Stimulated activated CD8-positive, alpha-beta memory T cell treated with anti-CD3 and anti-CD28 coated beads, Interleukin-12 subunit alpha, Interleukin-12 subunit beta, amount 100 ng/mL, for 24 hours (primary cell): ENCODE results near the gene FCER1G.
"Not testable (repeated sequence)": the region's sequence is repeated elsewhere in the genome, so short reads cannot be mapped to it uniquely, and the experiment has no call there.

Experiments used
- DNase-seq: peaks from one replicate; pipeline ENCODE4 v3.0.0-alpha.2; 2020; ENCODE audit errors: extremely low read depth

Gene FCER1G

DNA sequence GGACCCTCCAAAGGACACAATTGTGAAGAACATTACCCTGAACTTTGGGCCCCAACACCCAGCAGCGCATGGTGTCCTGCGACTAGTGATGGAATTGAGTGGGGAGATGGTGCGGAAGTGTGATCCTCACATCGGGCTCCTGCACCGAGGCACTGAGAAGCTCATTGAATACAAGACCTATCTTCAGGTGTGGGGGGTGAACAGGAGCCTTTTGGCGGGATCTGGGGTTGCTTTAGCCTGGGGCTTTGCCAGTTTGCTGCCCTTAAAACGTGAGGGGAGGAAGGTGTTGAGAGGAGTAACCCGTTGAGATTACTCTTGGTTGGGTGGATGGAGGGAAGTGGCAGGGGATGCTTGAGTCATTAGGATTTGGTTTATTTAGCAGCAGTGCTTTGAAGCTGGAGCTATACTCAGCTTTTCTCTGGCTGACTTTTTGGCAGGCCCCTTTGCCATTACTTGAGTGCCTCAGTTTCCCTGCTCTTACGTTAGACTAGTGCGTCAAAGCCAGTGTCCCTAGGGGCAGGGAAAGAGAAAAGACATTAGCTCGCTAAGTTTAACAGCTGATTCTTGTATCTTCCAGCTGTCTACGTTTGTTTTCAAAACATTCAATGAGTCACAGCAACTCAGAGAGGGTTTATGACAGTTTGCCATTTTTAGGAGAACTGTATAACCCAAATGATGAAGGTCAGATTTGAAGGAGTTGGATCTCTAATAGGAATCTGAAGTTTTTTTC lies 8.5 kb upstream of the FCER1G start:
- DNase-seq = no peak

DNA sequence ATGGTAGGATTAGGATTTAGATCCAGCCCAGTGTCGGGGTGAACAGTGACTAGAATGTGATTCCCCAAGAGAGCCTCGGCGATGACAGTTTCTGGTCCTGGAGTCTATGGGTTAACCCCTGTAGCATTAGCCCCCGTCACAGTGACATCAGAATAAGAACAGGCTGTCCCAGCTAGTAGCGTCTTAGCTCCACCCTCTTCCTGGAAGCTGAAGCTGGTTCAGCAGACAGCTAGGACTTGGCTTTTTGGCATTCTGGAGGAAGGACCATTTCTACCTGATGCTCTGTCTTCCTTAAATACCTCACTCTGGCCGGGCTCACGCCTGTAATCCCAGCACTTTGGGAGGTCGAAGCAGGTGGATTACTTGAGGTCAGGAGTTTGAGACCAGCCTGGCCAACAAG lies 7.9 kb upstream of the FCER1G start:
- no peak for DNase-seq

DNA sequence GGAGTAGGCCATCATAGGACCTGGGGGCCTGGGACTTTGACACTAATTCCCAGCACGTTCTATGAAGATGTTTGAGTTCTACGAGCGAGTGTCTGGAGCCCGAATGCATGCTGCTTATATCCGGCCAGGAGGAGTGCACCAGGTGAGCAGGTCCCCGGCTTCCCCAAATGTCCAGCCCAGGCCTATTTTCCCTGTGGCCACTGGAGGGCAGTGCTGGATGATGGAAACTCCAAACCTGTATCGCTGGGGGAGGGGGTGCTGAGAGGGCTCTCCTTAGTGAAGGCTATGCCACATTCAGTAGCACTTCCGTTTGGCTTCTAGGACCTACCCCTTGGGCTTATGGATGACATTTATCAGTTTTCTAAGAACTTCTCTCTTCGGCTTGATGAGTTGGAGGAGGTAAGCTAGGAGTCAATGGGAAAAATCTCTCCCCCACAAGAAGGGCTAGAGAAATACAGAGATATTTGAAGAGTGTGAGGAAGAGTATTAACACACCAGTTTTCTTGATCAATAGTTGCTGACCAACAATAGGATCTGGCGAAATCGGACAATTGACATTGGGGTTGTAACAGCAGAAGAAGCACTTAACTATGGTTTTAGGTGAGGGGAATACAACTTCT lies 5.2 kb upstream of the FCER1G start:
- DNase-seq = peak; percentile 51

DNA sequence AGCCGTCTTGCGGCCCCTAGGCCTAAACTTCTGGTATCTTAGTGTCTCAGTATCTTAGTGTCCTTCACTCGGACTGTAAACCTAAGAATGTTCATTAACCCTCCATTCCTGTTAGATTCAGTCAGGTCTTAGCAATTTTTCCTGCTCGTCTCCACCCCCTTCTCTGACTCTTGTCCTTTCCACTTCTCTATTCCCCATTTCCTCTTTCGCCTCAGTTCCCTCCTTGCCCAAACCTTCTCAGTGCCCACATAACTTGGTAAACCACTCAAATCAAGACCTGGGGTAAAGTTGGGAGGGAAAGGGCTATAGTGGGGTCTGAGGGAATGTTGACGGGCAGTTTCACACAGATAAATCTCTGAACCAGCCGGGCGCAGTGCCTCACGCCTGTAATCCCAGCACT lies 726 bp upstream of the FCER1G start:
- DNase-seq = no peak

DNA sequence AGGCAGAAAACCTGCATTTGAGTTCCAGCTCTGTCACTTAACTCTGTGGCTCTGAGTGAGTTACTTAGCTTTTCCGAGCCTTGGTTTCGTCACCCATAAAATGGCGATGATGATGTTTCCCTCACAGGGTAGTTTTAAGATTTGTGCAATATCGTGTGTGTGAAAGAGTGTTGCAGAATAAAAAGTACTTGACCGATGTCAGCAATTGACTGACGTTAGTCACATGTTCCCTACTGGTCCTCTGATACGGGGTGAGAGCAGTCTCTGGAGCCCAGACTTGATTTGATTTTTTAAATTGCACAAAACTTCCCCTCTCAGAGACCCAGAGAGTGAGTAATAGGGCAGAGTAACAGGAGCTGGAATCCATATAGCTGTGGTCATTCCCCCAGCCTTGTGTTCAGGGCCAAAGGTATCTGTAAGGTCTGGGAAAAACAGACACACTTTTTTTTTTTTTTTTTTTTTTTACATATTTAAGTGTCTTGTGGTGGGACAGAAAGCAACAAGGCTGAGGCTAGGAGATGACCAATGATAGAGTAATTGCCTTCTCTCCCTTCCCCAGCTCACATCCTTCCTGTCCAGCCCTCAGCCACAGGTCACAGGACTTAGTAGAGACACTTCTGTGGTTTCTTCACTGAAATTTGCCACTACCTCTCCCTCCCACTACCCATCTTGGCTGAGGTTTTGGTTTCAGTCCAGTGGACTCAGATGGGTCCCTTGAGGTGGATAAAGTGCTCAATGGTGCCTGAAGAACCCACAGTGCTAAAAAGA lies 2.0 kb downstream of the FCER1G start:
- DNase-seq = no peak

DNA sequence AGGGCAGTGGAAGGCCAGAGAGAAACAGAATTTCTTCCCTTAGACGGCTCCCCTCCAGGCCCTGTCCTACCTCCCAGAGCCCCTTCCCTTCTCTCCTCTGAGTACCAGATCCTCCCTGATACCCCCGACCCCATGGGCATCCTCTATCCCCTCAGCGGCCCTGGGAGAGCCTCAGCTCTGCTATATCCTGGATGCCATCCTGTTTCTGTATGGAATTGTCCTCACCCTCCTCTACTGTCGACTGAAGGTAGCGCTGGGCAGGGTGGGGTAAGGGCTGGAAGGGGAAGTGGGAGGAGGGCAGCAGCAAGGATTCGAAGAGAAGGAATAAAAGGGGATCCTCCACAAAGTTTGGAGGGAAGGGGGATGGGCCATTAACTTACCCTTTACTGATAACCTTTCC lies 2.7 kb downstream of the FCER1G start:
- no peak for DNase-seq

DNA sequence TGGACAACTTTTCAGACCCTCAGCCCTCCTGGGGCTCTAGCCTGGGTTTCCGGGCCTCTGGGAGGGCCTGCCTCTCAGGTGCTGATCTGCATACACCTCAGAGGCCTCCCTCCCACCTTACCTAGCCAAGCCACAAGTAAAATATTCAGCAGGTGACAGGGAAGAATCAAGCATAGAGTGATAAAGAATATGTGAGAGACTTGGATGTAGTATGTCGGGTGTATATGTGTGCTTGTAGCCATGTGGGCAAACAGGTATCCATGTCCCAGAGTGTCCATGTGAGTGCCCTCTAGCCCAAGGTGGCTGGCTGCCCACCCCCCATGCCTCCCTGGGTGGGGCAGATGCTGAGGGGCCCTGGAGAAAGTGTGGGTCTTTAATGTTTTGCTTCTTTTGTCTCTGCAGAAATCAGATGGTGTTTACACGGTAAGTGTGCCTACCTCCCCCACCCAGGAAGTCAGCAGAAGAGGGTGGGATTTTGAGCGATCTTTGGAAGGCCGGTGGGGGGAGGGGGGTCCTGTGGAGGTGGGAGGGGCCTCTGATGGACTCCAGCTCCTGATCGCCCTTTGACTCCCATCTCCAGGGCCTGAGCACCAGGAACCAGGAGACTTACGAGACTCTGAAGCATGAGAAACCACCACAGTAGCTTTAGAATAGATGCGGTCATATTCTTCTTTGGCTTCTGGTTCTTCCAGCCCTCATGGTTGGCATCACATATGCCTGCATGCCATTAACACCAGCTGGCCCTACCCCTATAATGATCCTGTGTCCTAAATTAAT lies 3.4 kb downstream of the FCER1G start:
- DNase-seq = no peak

DNA sequence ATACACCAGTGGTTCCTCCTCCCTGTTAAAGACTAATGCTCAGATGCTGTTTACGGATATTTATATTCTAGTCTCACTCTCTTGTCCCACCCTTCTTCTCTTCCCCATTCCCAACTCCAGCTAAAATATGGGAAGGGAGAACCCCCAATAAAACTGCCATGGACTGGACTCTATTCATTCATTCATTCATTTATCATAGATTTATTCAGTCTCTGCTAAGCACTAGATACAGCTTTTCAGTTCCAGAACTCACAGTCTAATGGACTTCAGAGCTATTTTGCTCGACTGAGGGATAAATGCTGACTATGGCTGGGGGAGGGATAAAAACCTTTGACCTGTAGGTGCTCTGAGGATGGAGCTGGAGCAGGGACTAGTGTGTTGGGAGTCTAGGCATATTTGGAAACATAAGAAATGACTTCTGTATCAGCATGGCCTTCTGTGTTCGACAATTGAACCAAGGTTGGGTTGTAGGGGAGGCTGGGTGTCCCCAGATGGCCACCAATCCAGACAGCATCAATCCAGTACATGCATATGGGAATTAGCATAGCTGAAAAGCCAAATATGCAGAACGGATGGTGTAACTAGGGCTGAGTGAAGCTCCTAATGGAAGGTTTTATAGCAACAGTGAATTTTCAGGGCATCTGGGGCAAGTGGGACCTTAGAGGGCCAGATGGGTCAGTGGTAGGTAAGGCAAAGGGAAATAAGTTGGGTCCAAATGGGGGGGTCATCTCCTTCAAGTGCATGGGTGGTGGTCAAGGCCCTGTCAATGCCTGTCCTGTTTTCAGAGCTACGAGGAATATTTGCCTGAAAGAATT lies 4.2 kb downstream of the FCER1G start:
- no peak for DNase-seq

DNA sequence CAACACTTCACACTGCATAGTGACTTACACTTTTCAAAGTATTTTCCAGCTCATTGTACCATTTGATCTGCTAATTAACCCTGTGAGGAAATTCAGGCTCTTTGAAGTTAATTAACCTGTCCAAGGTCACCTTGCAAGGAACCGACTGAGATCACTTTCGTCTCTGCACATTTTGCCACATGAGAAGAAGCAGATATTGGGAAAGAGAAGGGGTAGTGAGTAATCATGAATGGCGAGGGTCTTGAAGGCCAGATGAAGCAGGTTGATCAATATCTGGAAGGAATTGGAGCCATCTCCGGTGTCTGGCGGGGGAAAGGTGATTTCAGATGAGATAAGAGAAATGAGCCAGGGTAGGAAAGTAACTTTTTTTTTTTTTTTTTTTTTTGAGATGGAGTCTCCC lies 4.9 kb downstream of the FCER1G start:
- no peak for DNase-seq

DNA sequence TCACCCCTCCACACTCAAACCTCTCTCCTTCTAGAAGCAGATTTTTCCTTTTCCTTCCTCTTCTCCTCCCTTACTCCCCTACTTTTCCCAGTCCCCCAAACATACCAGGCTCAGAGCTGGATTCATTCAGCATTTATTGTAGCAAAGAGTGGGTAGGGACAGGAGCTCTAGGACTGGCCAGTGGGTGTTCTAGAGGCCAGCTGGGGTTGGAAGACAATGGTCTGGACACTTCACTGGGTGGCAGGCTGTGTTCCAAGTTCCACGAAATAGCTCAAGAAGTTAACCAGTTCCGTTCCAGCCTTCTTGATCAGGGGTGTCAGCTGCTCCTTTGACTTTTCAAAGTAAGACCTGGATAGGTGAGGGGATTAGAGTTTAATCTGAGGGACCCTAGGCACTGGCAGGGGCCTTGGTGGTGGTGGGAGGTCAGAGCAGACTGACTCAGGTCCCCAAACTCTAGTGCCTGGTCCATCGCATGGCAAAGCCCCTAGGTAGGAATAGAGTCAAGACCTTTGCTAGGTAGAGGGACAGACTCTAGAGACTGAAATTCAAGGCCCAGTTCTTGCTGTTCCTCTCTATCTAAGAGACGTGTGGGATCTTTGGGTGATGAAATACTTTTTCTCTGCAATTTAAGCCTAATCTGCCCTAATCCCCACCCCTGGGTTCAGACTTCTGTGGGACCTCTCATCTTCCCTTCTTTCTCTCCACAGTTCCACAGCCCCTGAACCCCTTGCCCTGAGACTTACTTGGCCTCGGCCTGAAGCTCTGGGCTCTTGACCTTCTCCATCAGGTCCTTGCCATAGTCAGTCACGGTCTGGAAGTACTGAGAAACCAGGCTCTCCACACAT lies 7.3 kb downstream of the FCER1G start:
- no peak for DNase-seq

DNA sequence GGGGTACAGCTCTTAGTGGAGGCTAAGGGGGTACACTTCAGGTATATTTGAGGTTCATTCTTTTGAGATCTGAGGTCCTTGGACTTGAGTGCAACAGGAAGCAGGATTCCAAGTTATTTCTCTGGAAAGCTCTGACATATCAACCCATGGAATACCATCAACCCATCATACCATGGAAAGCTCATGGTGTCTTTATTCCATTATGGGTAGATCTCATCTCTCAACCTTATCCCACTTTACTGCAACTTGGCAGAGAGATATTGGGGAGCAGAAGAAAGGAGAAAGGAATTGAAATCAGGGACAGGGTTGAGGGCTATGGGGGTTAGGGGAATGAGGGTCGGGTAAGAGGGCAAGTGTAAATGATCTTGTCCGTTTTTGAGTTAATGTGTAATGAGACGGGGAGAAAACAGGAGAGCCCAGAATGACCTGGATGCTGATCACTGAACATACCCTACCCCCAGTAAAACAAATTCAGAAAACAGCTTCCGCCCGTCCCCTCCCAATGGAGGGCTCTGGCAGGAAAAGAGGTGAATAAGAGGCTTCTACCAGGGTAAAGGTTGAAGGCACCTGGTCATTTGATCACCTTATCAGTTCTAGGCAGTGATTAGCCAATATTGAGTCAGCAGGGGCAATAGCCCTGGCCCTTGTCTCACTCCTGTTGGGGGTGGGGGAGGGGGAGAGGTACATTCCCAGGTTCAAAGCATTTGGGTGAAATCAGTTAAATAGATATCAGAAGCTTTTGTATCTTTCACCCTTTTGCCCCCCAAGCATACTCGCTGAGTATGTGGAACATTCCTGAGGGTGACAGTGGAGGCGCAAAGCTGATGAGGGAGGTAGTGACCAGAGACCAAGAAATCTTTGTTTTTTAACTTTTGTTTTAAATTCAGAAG lies 9.0 kb downstream of the FCER1G start:
- no peak for DNase-seq

DNA sequence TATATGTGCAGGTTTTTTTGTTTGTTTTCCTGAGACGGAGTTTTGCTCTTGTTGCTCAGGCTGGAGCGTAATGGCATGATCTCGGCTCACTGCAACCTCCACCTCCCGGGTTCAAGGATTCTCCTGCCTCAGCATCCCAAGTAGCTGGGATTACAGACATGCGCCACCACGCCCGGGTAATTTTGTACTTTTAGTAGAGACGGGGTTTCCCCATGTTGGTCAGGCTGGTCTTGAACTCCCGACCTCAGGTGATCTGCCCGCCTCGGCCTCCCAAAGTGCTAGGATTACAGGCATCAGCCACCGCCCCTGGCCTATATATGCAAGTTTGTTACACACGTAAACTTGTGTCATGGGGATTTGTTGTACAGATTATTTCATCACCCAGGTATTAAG lies 9.6 kb downstream of the FCER1G start:
- not testable (repeated sequence) for DNase-seq

DNA sequence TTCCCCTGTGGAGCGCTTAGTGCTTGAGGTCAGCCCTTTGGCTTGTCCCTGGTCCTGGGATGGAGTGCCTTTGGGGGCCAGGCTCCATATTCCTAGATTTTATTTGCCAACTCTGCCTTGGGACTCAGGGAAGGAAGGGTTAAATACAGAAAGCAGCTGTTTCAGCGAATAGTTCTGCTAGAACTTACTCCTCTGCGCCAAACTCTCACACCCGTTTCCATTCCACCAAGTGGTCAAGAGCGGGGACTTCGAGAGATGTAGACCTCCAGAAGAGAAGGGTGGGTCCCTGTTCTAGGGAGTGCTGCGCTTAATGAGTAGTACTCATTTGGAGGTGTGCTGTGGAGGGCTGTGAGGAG lies 10.1 kb downstream of the FCER1G start:
- no peak for DNase-seq

DNA sequence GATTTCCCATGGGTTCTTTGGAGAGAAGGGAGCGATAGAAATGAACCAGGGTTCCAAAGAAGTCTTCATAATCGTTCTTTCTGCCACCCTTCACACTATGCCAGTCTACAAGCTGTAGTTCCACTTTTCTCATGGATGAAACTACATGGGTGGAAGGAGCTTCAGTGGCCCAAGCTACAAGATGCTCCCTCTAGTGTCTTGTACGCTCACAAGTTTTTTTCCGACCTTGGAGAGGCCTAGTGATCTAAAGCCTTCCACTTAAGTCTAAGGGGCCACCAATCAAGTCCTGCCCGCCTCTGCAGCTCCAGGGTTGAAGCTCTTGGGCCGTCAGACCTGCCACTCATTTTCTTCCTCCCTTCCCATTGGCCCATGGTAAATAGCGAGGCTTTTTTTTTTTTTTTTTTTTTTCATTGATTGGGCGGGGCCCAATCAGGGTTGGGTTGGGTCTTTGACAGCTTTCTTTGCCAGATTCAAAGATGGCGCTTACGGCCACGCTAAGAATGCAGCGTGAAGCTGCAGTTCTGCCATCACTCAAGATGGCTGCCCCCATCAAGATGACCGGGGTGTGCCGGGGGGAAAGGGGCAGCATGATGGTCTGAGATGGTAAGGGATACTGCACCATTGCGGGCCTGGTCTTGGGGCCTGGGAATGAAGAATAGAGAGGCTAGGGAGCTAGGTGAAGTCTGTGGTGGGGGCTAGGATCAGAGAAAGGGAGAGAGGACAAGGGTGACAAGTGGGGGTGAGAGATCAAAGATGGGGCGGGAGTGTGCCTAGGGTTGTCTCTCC lies 10.6 kb downstream of the FCER1G start, which contains the start of gene TOMM40L:
TSS of gene TOMM40L (plus strand) at position 527 of the 786 bp plus-strand sequence. CDS start 430 bp downstream, outside the sequence.
- peak; percentile 70 for DNase-seq

DNA sequence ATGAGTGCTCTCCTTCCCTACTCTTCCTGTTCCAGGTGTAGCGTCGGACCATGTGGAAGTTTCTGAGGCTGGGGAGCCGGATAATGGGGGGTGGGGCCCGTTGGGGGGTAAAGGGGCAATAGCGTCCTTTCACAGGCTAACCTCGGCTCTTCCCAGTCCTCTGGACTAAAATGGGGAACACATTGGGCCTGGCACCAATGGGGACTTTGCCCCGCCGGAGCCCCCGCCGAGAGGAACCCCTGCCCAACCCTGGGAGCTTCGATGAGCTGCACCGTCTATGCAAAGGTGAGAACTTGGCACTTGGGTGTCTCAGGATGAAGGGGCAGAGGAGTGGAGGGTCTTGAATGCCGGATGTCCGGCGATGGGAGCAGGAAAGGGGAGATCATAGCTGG lies 11.2 kb downstream of the FCER1G start:
- no peak for DNase-seq

DNA sequence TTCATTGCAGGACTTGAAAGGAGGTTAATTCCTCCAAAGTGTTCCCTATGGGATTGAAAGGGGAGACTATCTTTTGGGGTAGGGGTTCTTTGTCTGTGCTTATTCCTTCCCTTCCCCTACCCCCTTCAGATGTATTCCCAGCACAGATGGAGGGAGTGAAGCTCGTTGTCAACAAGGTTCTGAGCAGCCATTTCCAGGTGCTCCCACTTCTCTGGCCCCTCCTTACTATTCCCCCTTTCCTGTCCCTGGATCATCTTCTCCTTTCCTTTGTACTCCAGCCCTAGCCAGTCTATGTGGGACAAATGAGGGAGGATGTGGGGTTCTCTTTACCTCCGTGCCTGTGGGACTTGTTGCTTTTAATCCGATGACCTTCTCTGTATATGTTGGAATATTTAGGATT lies 11.7 kb downstream of the FCER1G start:
- no peak for DNase-seq

DNA sequence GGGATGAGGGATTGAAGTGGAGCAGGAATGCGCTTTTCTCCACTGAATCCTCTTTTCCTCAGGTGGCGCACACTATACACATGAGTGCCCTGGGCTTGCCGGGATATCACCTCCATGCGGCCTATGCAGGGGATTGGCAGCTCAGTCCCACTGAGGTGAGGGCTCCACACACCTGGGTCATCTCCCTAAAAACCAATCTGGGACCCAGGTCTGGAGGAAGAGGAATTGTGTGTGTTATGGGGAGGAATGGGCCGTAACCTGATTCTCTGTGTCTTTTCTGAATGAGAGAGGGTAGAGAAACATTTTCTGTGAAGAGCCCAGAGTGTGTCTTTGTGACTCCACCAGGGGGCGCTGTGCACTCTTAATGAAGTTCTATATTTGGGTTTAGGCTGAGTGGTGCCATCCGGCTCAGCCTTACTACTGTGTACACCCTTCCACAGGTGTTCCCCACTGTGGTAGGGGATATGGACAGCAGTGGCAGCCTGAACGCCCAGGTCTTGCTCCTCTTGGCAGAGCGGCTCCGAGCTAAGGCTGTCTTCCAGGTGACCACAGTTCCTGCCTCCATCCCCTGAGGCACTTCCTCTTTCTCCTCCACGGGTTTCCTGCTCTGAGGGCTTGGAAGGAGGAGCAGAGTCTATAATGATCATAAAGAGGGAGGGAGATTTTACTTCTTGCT lies 12.2 kb downstream of the FCER1G start:
- DNase-seq = peak; percentile 78

DNA sequence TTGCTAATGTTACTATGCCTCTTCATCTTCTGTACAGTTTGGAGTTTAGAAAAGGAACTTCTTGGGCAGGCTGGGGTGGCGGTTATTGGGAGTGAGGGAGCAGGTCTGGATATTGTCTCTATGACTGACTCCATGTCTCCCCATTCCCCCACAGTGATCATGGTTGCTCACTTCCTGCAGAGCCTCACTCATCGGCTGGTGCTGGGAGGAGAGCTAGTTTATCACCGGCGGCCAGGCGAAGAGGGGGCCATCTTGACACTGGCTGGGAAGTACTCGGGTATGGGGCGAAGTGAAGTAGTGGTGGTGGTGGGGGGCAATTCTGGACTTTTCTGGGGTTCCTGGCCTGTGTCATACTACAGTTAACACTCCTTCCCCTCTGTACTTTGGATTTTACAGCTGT lies 12.9 kb downstream of the FCER1G start:
- no peak for DNase-seq
